Stomach (tissue), 9 donors: Measurements from ENCODE around the gene PRSS16. TPM values are rescaled to one million over a fixed set of nuclear protein-coding genes. Genes with fewer than 3 reads are reported as not detected.

Experiments
- DNase-seq, 2 donors: peaks; one replicate each; pipeline versions ENCODE4 v3.0.0 to v3.0.0-alpha.2; 2013 to 2019
- H3K27ac ChIP-seq, 5 donors: fragments of 200-600 bp in 4 of 5; sonication (generic) in 4 of 5; one replicate each; pipeline ENCODE4 v1.5.1; 2013 to 2019; ENCODE audit warnings: mild to moderate bottlenecking in 1 of 5, moderate library complexity in 1 of 5
- H3K27me3 ChIP-seq, 3 donors: fragments of 200-600 bp; sonication (generic); one replicate each; pipeline ENCODE4 v1.5.1; 2017 to 2019; ENCODE audit warnings: mixed run types in 1 of 3
- H3K36me3 ChIP-seq, 4 donors: fragments of 200-600 bp; sonication (generic); 1 replicate in 3 of 4; 2 replicates in 1 of 4; pipeline ENCODE4 v1.5.1; 2016 to 2019
- H3K4me1 ChIP-seq, 4 donors: fragments of 200-600 bp; sonication (generic); one replicate each; pipeline ENCODE4 v1.5.1; 2016 to 2019
- H3K4me3 ChIP-seq, 4 donors: fragments of 200-600 bp; sonication (generic) in 3 of 4; one replicate each; pipeline ENCODE4 v1.5.1; 2016 to 2019; ENCODE audit warnings: mild to moderate bottlenecking in 1 of 4
- H3K9me3 ChIP-seq, 4 donors: fragments of 200-600 bp; sonication (generic); one replicate each; pipeline ENCODE4 v1.5.1; 2016 to 2019
- CTCF ChIP-seq, 7 experiments: fragments of 450-650 bp in 4 of 7; fragments of 200-600 bp in 3 of 7; sonication (generic) in 3 of 7; IDR thresholded peaks; one replicate each; pipeline ENCODE4 v1.5.1; 2016 to 2019; ENCODE audit warnings: antibody characterized with exemption in 7 of 7, control low read depth in 2 of 7, mild to moderate bottlenecking in 1 of 7
- EP300 ChIP-seq: sonication (generic); formaldehyde crosslinking; IDR thresholded peaks from one replicate; pipeline ENCODE4 v1.6.1; 2017; ENCODE audit warnings: antibody characterized with exemption
- POLR2A ChIP-seq, 4 donors: fragments of 450-650 bp; IDR thresholded peaks; one replicate each; pipeline ENCODE4 v1.6.1; 2016; ENCODE audit warnings: antibody characterized with exemption in 4 of 4, control low read depth in 2 of 4, mild to moderate bottlenecking in 1 of 4, moderate library complexity in 1 of 4
- POLR2AphosphoS5 ChIP-seq, 3 donors: sonication (generic); formaldehyde crosslinking; IDR thresholded peaks; one replicate each; pipeline ENCODE4 v1.6.1; 2016; ENCODE audit warnings: antibody characterized with exemption in 3 of 3
- WGBS, 5 donors: extraction: QIAGEN DNeasy Blood & Tissue Kit in 3 of 5; methylation state at CpG; one replicate each; pipeline versions ENCODE4 v1.1.5 to v1.1.7; 2013 to 2018; 5-methylcytosine and 5-hydroxymethylcytosine counted together
- intact Hi-C: fragments of 100-400 bp; cut with DNase I; formaldehyde crosslinking; loops from one replicate; pipeline ENCODE4 v1.15.1; 2023; ENCODE audit warnings: low total_unique reads
- polyA plus RNA-seq, 3 donors: library from polyadenylated mRNA; stranded (reverse); fragments of 200-250 nt; gene quantifications; one replicate each; pipeline ENCODE4 v1.2.3, GENCODE V29; 2013
- total RNA-seq, 5 donors: library from RNA; depleted of rRNA; stranded (reverse); fragments of >200 nt; gene quantifications; one replicate each; pipeline versions ENCODE4 v1.1.0 to v1.2.3, GENCODE V29; 2014 to 2016
- donor health status: healthy with polysubstance abuse.
- donor health status: Bipolar disorder and iron deficiency.
- donor health status: healthy.

Gene PRSS16
- total and polyA plus RNA-seq, 8 donors, result 2.2 to 36.2 (median 13.8) TPM; not detected in 1

GRCh38 chr6:27230758-27231111 is 16.8 kb upstream of the PRSS16 start:
- 25 to 46% (median 32%) methylated on average over 7 of the region's 7 CpGs for WGBS, 5 donors
- no peaks in the 10 kb centered on the region for H3K36me3 ChIP-seq
- peaks cover 0 to 7% (median 0%) of the 10 kb centered on the region in 4 donors for H3K4me1 ChIP-seq
- peaks cover 0 to 13% (median 4%) of the 10 kb centered on the region in 4 donors for H3K9me3 ChIP-seq
- H3K27me3 ChIP-seq, result peaks cover 8 to 92% (median 36%) of the 10 kb centered on the region in 3 donors
- no peak for DNase-seq
- no peak for TF ChIP-seq POLR2AphosphoS5 (IDR thresholded peaks at IDR 0.05)
- no peak for TF ChIP-seq POLR2A (IDR thresholded peaks at IDR 0.05)
- TF ChIP-seq EP300, result no peak
- no peak for TF ChIP-seq CTCF (IDR thresholded peaks at IDR 0.05)
- H3K27ac ChIP-seq, result no peak overlapping the region
- H3K4me3 ChIP-seq, result no peak overlapping the region
- intact Hi-C loops, result no loop called here

- WGBS, 5 donors, result 61 to 74% (median 68%) methylated on average over 3 of the region's 3 CpGs
- no peak overlapping the region for H3K27ac ChIP-seq
- DNase-seq, result no peak
- no peak overlapping the region for H3K4me3 ChIP-seq
- peaks cover 16 to 95% (median 64%) of the 10 kb centered on the region in 3 donors for H3K27me3 ChIP-seq
- H3K9me3 ChIP-seq, result peaks cover 0 to 29% (median 6%) of the 10 kb centered on the region in 4 donors
- TF ChIP-seq CTCF (IDR thresholded peaks at IDR 0.05), result no peak
- TF ChIP-seq EP300, result no peak
- TF ChIP-seq POLR2AphosphoS5 (IDR thresholded peaks at IDR 0.05), result no peak
- no peak for TF ChIP-seq POLR2A (IDR thresholded peaks at IDR 0.05)
- H3K36me3 ChIP-seq, result no peaks in the 10 kb centered on the region
- peaks cover 0 to 19% (median 12%) of the 10 kb centered on the region in 4 donors for H3K4me1 ChIP-seq
- intact Hi-C loops, result no loop called here
These were observed 12.9 kb upstream of the PRSS16 start for GRCh38 chr6:27234576-27234975.

GRCh38 chr6:27237089-27237803 is 10.3 kb upstream of the PRSS16 start:
- peaks cover 0 to 19% (median 12%) of the 10 kb centered on the region in 4 donors for H3K4me1 ChIP-seq
- H3K36me3 ChIP-seq, result no peaks in the 10 kb centered on the region
- H3K4me3 ChIP-seq, result no peak overlapping the region
- no peak for TF ChIP-seq EP300
- TF ChIP-seq CTCF (IDR thresholded peaks at IDR 0.05), result no peak
- TF ChIP-seq POLR2AphosphoS5 (IDR thresholded peaks at IDR 0.05), result no peak
- TF ChIP-seq POLR2A (IDR thresholded peaks at IDR 0.05), result no peak
- peaks cover 16 to 95% (median 54%) of the 10 kb centered on the region in 3 donors for H3K27me3 ChIP-seq
- no peak for DNase-seq
- intact Hi-C loops, result no loop called here
- 11 to 19% (median 15%) methylated on average over 20 of the region's 20 CpGs for WGBS, 5 donors
- no peak overlapping the region for H3K27ac ChIP-seq
- peaks cover 0 to 27% (median 5%) of the 10 kb centered on the region in 4 donors for H3K9me3 ChIP-seq

GRCh38 chr6:27238010-27238983 is 9.2 kb upstream of the PRSS16 start:
- peaks cover 16 to 100% (median 58%) of the 10 kb centered on the region in 3 donors for H3K27me3 ChIP-seq
- DNase-seq, result peak in 1 of 2 donors; percentile 18
- no peak for TF ChIP-seq POLR2AphosphoS5 (IDR thresholded peaks at IDR 0.05)
- intact Hi-C loops, result no loop called here
- H3K4me3 ChIP-seq, result no peak overlapping the region
- H3K4me1 ChIP-seq, result peaks cover 0 to 19% (median 12%) of the 10 kb centered on the region in 4 donors
- H3K27ac ChIP-seq, result no peak overlapping the region
- no peaks in the 10 kb centered on the region for H3K36me3 ChIP-seq
- 5 to 9% (median 7%) methylated on average over 41 of the region's 41 CpGs for WGBS, 5 donors
- peaks cover 0 to 27% (median 5%) of the 10 kb centered on the region in 4 donors for H3K9me3 ChIP-seq
